ENCODE data around the gene XRCC5. TPM values are rescaled to one million over a fixed set of nuclear protein-coding genes. Genes with fewer than 3 reads are reported as not detected.

The XRCC5 gene
- total and polyA plus RNA-seq, 2 of the 8 experiments (the other 6 are each of a cell fraction or from before 2014, with no cell fraction given) = 308 to 644 TPM

- Histone ChIP-seq H3K4me1 (replicated peaks in 1 of 4; ENCODE audit: control insufficient read depth in 3 of 4, insufficient read depth in 4 of 4, low read length in 3 of 4) (no peaks in the 10 kb centered on the region; a peak in 1 of 7 replicates), H3K4me2 (ENCODE audit: insufficient read depth in 1 of 2, low read depth in 2 of 2, low read length in 2 of 2) (no peak overlapping the region), H2BK12ac (ENCODE audit: low read depth, low read length) (no peak overlapping the region), H3K4ac (replicated peaks; ENCODE audit: insufficient read length, low read depth, low read length) (no peak overlapping the region), H3K79me2 (ENCODE audit: control insufficient read depth in 1 of 2, insufficient read depth in 2 of 2, low read length in 2 of 2) (no peaks in the 10 kb centered on the region), H2BK5ac (ENCODE audit: low read depth, low read length) (no peak overlapping the region), H4K8ac (ENCODE audit: extremely low read depth, insufficient read depth, low read length) (no peak overlapping the region), H3K23ac (ENCODE audit: insufficient read length) (no peak overlapping the region), H2BK20ac (ENCODE audit: low read length) (no peak overlapping the region), H3K18ac (ENCODE audit: extremely low read depth, low read length) (no peak overlapping the region), H3K4me3 (ENCODE audit: extremely low read depth in 1 of 4, insufficient read depth in 2 of 4, low read depth in 3 of 4, low read length in 4 of 4) (no peak overlapping the region), H3K36me3 (ENCODE audit: control insufficient read depth in 2 of 4, insufficient read depth in 4 of 4, low read length in 3 of 4) (no peaks in the 10 kb centered on the region; a peak in 1 of 8 replicates), H3K23me2 (ENCODE audit: low read depth, low read length) (no peaks in the 10 kb centered on the region), H2AK5ac (ENCODE audit: low read depth, low read length) (no peak overlapping the region), H2BK15ac (ENCODE audit: low read length) (no peak overlapping the region), H4K20me1 (replicated peaks in 1 of 2; ENCODE audit: control insufficient read depth in 1 of 2, insufficient read depth in 2 of 2, low read length in 2 of 2) (no peaks in the 10 kb centered on the region), H3K79me1 (ENCODE audit: low read depth, low read length) (no peaks in the 10 kb centered on the region), H3K27me3 (replicated peaks in 1 of 4; ENCODE audit: control insufficient read depth in 3 of 4, extremely low read depth in 1 of 4, insufficient read depth in 3 of 4, low read length in 3 of 4) (no peaks in the 10 kb centered on the region), H3K9ac (replicated peaks in 1 of 4; ENCODE audit: extremely low read depth in 1 of 4, low read depth in 3 of 4, low read length in 3 of 4) (no peak overlapping the region; a peak in 1 of 7 replicates), H3K27ac (ENCODE audit: low read depth, low read length) (no peak overlapping the region), H3K9me3 (ENCODE audit: insufficient read depth in 2 of 2, low read depth in 1 of 2, low read length in 1 of 2) (no peaks in the 10 kb centered on the region), H4K5ac (ENCODE audit: insufficient read length, low read depth, low read length) (no peak overlapping the region), H2BK120ac (replicated peaks; ENCODE audit: low read depth, low read length) (no peak overlapping the region), H3K56ac (replicated peaks; ENCODE audit: insufficient read length, low read depth, low read length) (no peak overlapping the region), H2AFZ (ENCODE audit: low read length) (no peak overlapping the region), H3K14ac (ENCODE audit: insufficient read length) (no peak overlapping the region), H4K91ac (replicated peaks; ENCODE audit: insufficient read length, low read length) (no peak overlapping the region)
- ChIA-PET POLR2A (ENCODE audit: partially characterized antibody) (interaction anchor here (0.6 to 1.7 kb wide), 4 partner anchors 185 to 279 kb away, joined by 3 to 4 read pairs (median 3); partner anchors contain the start of gene SMARCAL1), CTCF (ENCODE audit: partially characterized antibody) (interaction anchor here (0.6 to 1.3 kb wide), 10 partner anchors 9 to 546 kb away, joined by 3 to 7 read pairs (median 3); no protein-coding TSS in a partner anchor)
- 78% methylated on average over 7 of the region's 7 CpGs; no CpG with 5 or more reads in 1 of the 2 experiments for WGBS, 2 experiments (ENCODE audit: extremely low coverage in 1 of 2, insufficient coverage in 1 of 2, insufficient read length in 1 of 2, insufficient replicate concordance in 2 of 2, low coverage in 1 of 2, low lambda C conversion rate in 2 of 2, missing lambda C conversion rate in 1 of 2)
- FAIRE-seq = no peak
- DNase-seq (ENCODE audit: low read depth in 1 of 2, low spot score in 2 of 2) = no peak
- TF ChIP-seq KDM1A (IDR thresholded peaks at IDR 0.05; ENCODE audit: borderline replicate concordance, low read length) = no peak
Measured at GRCh38 chr2:216216951-216217903, 108.1 kb downstream of the XRCC5 start.

Data from H1 (cell line).